Brain microvascular endothelial cell (primary cell): ENCODE measurements around the gene HYOU1.

Source experiments
- DNase-seq: peaks from one replicate; pipeline ENCODE4 v3.0.0-alpha.2; 2020
- H3K27ac ChIP-seq: fragments of 250-450 bp; sonication (Bioruptor Pico); 2 replicates; pipeline ENCODE4 v1.5.1; 2020; ENCODE audit warnings: mild to moderate bottlenecking, moderate library complexity
- H3K27me3 ChIP-seq: fragments of 250-450 bp; sonication (Bioruptor Pico); replicated peaks from 2 replicates; pipeline ENCODE4 v1.5.1; 2020; ENCODE audit warnings: mild to moderate bottlenecking
- H3K36me3 ChIP-seq: fragments of 250-450 bp; sonication (Bioruptor Pico); replicated peaks from 2 replicates; pipeline ENCODE4 v1.5.1; 2020; ENCODE audit warnings: mild to moderate bottlenecking
- H3K4me3 ChIP-seq: 2 replicates; pipeline ENCODE4 v1.5.1; 2011; ENCODE audit warnings: low read depth, mild to moderate bottlenecking, control low read depth, low read length, moderate library complexity
- in situ Hi-C: cut with HindIII; loops from 2 replicates; pipeline ENCODE4 v1.10.0; 2017; ENCODE audit warnings: low sequenced_read_pairs, low pct_ligation_motif_present
- TF ChIP-seq, protein P1 (sequence below): IDR thresholded peaks from 2 replicates; pipeline ENCODE4 v1.5.1; 2011; ENCODE audit warnings: low read depth, mild to moderate bottlenecking, moderate library complexity, low read length, control low read depth, inconsistent platforms; ENCODE audit errors: missing control alignments

Gene HYOU1

DNA sequence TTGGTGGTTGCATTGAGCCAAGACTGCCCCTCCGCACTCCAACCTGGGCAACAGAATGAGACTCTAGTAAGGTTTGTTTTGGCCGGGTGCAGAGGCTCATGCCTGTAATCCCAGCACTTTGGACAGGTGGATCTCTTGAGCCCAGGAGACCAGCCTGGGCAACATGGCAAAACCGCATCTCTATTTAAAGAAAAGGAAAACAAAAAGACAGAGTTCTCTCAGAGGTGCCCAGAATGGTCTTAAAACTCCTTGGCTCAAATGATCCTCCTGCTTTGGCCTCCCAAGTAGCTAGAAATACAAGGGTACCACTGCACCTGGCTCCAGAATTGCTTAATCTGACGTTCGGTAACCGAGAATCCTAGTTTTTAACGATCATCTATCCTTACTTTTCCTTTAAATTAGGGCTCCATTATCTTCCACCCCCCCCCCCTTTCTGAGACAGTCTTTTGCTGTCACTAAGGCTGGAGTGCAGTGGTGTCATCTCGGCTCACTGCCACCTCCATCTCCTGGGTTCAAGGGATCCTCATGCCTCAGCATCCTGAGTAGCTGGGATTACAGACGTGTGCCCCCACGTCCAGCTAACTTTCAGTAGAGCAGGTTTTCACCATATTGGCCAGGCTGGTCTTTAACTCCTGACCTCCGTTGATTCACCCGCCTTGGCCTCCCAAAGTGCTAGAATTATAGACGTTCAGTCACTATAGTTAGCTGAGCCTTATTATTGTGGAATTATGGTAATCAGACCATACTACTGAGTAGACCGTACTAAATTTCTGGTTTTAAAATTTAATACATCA, 40.6 kb downstream of the HYOU1 start:
- H3K27me3 ChIP-seq, result no peaks in the 10 kb centered on the region
- in situ Hi-C loops, result no loop called here
- no peak overlapping the region for H3K27ac ChIP-seq
- peak overlapping the region; percentile 24 for H3K4me3 ChIP-seq
- TF ChIP-seq, protein P1, sequence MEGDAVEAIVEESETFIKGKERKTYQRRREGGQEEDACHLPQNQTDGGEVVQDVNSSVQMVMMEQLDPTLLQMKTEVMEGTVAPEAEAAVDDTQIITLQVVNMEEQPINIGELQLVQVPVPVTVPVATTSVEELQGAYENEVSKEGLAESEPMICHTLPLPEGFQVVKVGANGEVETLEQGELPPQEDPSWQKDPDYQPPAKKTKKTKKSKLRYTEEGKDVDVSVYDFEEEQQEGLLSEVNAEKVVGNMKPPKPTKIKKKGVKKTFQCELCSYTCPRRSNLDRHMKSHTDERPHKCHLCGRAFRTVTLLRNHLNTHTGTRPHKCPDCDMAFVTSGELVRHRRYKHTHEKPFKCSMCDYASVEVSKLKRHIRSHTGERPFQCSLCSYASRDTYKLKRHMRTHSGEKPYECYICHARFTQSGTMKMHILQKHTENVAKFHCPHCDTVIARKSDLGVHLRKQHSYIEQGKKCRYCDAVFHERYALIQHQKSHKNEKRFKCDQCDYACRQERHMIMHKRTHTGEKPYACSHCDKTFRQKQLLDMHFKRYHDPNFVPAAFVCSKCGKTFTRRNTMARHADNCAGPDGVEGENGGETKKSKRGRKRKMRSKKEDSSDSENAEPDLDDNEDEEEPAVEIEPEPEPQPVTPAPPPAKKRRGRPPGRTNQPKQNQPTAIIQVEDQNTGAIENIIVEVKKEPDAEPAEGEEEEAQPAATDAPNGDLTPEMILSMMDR, result no peak
- H3K36me3 ChIP-seq, result peaks cover 42% of the 10 kb centered on the region
- DNase-seq, result no peak

DNA sequence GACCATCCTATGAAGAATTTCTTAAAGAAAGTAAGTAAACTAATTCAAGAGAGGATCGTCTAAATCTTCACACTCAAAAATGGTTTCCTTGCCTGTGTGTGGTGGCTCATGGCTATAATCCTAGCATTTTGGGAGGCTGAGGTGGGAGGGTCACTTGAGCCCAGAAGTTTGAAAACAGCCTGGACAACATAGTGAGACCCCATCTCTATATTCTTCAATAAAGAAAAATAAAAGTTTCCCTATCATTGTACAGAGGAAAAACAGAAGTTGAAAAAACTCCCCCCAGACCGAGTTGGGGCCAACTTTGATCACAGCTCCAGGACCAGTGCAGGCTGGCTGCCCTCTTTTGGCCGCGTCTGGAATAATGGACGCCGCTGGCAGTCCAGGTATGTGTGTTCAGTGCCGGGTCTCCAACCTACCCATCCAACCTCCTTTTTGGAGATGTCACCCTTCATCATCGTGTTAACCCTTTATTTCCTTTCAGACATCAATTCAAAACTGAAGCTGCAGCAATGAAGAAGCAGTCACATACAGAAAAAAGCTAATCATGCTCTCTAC, 41.9 kb downstream of the HYOU1 start:
- TF ChIP-seq, protein P1, result peak; percentile 32
- H3K27me3 ChIP-seq, result no peaks in the 10 kb centered on the region
- H3K4me3 ChIP-seq, result no peak overlapping the region
- no peak for DNase-seq
- H3K27ac ChIP-seq, result no peak overlapping the region
- in situ Hi-C loops, result no loop called here
- peaks cover 43% of the 10 kb centered on the region for H3K36me3 ChIP-seq

DNA sequence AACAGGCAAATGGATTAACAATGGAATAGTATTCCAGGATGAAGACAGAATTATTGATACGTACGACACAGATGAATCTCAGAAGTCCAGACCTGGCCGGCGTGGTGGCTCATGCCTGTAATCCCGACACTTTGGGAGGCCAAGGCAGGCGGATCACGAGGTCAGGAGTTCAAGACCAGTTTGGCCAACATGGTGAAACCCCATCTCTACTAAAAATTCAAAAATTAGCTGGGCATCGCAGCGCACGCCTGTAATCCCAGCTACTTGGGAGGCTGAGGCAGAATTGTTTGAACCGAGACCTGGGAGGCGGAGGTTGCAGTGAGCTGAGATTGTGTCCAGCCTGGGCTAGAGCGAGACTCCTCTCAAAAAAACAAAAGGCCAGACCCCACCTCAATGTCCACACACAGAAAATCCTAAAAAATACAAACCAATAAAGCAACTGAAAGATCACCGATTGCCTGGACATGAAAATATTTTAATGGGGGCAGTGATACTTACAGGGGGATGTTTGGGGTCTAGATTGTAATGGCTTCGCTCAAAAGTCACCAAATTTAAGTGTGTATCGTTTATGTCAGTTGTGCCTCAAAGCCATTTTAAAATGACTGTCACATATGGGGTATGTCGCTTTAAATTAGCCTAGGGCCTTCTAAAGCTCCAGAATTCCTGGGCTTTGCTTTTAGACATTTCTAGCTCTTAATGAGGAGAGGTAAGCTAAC, 42.6 kb downstream of the HYOU1 start:
- Histone ChIP-seq H3K36me3 (peaks cover 43% of the 10 kb centered on the region), H3K4me3 (no peak overlapping the region), H3K27me3 (no peaks in the 10 kb centered on the region), H3K27ac (no peak overlapping the region)
- DNase-seq, result no peak
- in situ Hi-C loops, result no loop called here
- TF ChIP-seq, protein P1, result no peak

DNA sequence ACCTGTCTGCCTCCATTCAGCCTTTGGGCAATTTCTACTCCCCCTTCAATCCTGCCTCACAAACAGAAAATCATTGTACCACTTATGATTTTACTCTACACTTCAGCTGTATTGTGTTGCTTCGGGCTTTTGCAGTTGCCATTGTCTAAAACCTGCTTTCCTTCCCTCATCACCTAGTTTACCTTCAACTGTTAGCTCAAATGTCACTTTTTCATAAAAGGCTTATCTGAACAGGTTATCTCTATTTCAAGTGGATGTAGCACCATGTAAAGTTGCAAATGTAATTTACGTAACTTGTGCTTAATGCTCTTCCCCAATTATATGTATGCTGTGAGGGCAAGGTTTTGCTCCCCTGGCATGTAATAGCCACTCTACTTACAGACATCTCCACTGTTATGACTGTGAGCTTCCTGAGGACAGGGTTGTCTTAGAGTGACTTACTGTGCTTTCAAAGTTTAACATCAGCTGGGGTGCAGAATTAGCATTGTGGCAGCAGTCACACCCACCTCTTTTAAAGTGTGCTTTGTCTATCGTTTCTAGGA, 44.3 kb downstream of the HYOU1 start:
- peaks cover 45% of the 10 kb centered on the region for H3K36me3 ChIP-seq
- no peaks in the 10 kb centered on the region for H3K27me3 ChIP-seq
- DNase-seq, result no peak
- H3K27ac ChIP-seq, result no peak overlapping the region
- no peak overlapping the region for H3K4me3 ChIP-seq
- TF ChIP-seq, protein P1, result no peak
- in situ Hi-C loops, result no loop called here

DNA sequence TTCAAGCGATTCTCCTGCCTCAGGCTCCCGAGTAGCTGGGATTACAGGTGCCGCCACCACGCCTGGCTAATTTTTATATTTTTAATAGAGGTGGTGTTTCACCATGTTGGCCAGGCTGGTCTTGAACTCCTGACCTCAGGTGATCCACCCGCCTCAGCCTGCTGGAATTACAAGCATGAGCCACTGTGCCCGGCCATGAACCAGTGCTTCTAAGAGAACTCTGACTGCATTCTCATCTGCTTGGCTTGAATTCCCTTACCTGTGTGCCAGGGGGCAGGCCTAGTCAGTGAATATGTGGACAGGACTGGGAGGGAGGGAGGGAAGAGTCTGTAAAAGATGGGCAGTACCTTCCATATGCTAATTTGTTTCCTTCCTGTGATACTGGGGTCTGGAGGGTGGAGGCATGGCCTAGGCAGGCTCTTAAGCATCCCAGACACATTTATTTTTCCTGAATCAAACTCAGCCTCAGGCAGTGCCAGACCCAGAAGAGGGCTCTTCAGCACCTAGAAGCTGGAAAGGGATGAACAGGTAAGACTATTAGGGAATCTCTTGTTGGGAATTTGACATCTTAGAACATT, 45.4 kb downstream of the HYOU1 start:
- in situ Hi-C loops, result no loop called here
- no peak for DNase-seq
- peaks cover 49% of the 10 kb centered on the region for H3K36me3 ChIP-seq
- H3K4me3 ChIP-seq, result no peak overlapping the region
- H3K27me3 ChIP-seq, result no peaks in the 10 kb centered on the region
- TF ChIP-seq, protein P1, result no peak
- H3K27ac ChIP-seq, result no peak overlapping the region
